AG04449 (cell line): ENCODE results near the gene NEUROD2.

Experiments used
- CTCF ChIA-PET: fragments of 350-600 bp; formaldehyde crosslinking; extraction: SDS; loops from one replicate; lab custom pipeline; 2021; ENCODE audit warnings: antibody characterized with exemption; lab: Yijun Ruan, JAX
- POLR2A ChIA-PET: fragments of 400-600, 350-600 bp; formaldehyde crosslinking; extraction: SDS; loops from one replicate; lab custom pipeline; 2020; ENCODE audit warnings: antibody characterized with exemption, inconsistent platforms; lab: Yijun Ruan, JAX
- DNase-seq: peaks from one replicate; pipeline ENCODE4 v3.0.0-alpha.2; 2010; ENCODE audit warnings: low read depth, low spot score
- H3K4me3 ChIP-seq: 2 replicates; pipeline ENCODE4 v1.5.1; 2011; ENCODE audit warnings: low read depth, mild to moderate bottlenecking, control low read depth, low read length
- CTCF ChIP-seq: IDR thresholded peaks from one replicate; pipeline ENCODE4 v1.5.1; 2011; ENCODE audit warnings: mild to moderate bottlenecking, moderate library complexity, low read length, control low read depth, inconsistent platforms; ENCODE audit not compliant: insufficient read depth; ENCODE audit errors: missing control alignments

The NEUROD2 gene

DNA sequence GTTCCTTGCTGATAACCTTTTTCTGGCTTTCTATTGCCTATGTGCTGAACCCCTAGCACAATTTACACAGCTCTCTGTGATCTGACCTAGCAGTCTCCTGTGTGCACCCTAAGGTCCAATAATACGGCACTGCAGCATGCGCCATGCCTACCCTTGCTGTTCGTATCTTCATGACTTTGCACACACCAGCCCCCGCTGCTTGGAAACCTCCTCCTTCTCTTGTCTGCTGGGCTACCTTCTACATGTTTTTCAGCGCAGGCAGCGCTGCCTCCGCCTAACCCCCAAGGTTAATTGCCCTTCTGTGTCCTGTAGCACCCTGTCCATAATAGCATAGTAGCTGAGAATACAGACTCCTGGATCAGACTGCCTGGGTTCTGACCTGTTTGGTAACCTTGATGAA is 30.6 kb upstream of the NEUROD2 start:
- ChIA-PET POLR2A (no interaction called here), CTCF (interaction anchor here (0.9 to 28.8 kb wide), 11 partner anchors 9 to 92 kb away, joined by 3 to 822 read pairs (median 3); partner anchors contain the start of genes MIEN1 and PPP1R1B)
- no peak for TF ChIP-seq CTCF
- no peak for DNase-seq
- peak overlapping the region; percentile 93 for H3K4me3 ChIP-seq

DNA sequence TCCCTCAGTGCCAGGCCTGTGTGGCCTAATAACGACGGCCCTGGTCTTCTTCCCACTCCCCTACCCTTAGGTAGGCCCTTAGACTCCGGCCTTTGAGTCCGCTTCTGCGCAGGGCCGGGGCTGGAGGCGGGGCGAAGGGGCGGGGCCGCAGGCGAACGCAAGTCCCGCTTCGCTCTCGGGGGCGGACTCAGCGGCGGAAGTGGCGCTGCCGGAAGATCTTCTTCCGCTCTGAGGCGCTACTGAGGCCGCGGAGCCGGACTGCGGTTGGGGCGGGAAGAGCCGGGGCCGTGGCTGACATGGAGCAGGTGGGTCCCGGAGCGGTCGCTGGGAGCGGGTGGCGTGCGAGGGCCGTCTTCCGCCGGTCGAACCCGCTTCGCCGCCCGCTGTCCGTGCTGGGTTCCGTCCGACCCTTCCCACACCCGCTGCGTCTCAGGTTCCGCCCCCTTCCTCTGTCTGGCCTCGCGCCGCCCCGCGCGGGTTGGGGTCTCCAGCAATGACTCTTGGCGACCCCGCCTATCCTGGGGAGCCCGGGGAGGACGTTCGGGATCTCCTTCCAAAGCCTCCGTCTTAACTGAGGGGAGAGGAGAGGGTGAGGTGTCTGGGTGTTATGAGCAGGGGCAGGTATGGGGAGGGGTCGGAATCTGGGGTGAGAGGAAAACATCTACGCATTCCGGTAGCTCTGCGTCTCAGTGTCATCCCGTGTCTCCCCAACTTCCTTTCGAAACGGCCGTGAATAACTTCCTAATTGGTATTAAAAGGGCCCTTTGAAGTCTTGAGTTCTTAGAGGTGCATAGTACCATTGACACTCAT is 29.4 kb upstream of the NEUROD2 start, which contains the start of gene STARD3:
Gene STARD3 (plus strand): TSS at position 218 of the 810 bp plus-strand sequence. CDS start 16,388 bp downstream, outside the sequence.
- DNase-seq: peak; percentile 33
- peak; percentile 29 for TF ChIP-seq CTCF
- POLR2A ChIA-PET: interaction anchor here (0.7 kb wide), 1 partner anchor 63 kb away, joined by 4 read pairs; the partner anchor contains the start of gene ERBB2
- peak within 1 kb of the TSS; percentile 93 for H3K4me3 ChIP-seq
- CTCF ChIA-PET: interaction anchor here (0.9 to 28.8 kb wide), 9 partner anchors 11 to 93 kb away, joined by 3 to 822 read pairs (median 3); partner anchors contain the start of genes MIEN1 and PPP1R1B

GRCh38 chr17:39636587-39636926 is 28.8 kb upstream of the NEUROD2 start:
- peak overlapping the region; percentile 93 for H3K4me3 ChIP-seq
- ChIA-PET POLR2A (interaction anchor here (0.5 kb wide), 1 partner anchor 93 kb away, joined by 3 read pairs; no protein-coding TSS in a partner anchor), CTCF (interaction anchor here (1.0 to 28.8 kb wide), 3 partner anchors 12 to 18 kb away, joined by 3 to 822 read pairs (median 4); partner anchors contain the start of gene PPP1R1B)
- DNase-seq: no peak
- no peak for TF ChIP-seq CTCF

DNA sequence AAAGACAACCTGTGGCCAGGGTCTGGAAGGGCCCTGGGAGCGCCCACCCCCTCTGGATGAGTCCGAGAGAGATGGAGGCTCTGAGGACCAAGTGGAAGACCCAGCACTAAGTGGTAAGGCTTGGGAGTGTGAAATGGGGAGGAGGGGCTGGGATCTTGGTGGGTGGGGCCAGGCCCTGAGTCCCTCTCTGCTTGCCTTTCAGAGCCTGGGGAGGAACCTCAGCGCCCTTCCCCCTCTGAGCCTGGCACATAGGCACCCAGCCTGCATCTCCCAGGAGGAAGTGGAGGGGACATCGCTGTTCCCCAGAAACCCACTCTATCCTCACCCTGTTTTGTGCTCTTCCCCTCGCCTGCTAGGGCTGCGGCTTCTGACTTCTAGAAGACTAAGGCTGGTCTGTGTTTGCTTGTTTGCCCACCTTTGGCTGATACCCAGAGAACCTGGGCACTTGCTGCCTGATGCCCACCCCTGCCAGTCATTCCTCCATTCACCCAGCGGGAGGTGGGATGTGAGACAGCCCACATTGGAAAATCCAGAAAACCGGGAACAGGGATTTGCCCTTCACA is 28.0 kb upstream of the NEUROD2 start:
- ChIA-PET CTCF (interaction anchor here (0.6 to 28.8 kb wide), 8 partner anchors 5 to 101 kb away, joined by 3 to 822 read pairs (median 6); partner anchors contain the start of genes PPP1R1B and STARD3), POLR2A (no interaction called here)
- no peak overlapping the region for H3K4me3 ChIP-seq
- TF ChIP-seq CTCF: no peak
- DNase-seq: no peak

DNA sequence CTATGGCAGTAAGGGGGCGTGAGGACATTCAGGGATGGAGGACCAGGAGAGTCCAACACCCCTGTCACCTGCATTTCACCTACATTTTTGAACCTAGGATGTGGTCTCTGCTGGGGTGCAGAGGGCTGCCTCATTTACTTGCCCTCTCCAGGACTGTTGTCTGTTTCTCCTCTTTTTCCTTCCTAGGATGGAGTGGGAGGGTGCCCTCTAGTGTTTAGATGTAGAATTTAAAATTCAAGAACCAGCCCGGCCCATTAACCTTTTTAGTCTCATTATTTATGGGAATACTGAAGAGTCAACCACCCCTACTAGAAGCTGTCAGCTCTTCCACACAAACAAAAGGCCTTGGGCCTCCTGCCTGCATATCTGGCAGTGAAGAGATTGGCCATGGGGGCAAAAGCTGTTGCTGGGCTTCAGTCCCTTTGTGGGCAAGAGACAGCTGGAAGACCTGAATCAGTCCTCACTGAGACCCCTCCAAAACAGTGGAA is 26.7 kb upstream of the NEUROD2 start:
- TF ChIP-seq CTCF: peak; percentile 35
- no peak for DNase-seq
- H3K4me3 ChIP-seq: no peak overlapping the region
- POLR2A ChIA-PET: no interaction called here
- CTCF ChIA-PET: interaction anchor here (0.6 to 28.8 kb wide), 16 partner anchors 7 to 470 kb away, joined by 3 to 822 read pairs (median 4); partner anchors contain the start of genes PPP1R1B and STARD3
